HG02678 (cell line): Measurements from ENCODE around the gene ILK.

Source experiments
- ATAC-seq: cut with Tn5 transposase; IDR thresholded peaks from one replicate; pipeline ENCODE4 v1.9.1; 2021; ENCODE audit warnings: mild to moderate bottlenecking, moderate library complexity; ENCODE audit not compliant: unreplicated experiment

The ILK gene

GRCh38 chr11:6619004-6619745 lies 15.6 kb downstream of the ILK start, which contains the start of gene TPP1:
TPP1 (minus strand) TSS chr11:6619422; CDS start chr11:6619400, 22 bp downstream.
- ATAC-seq = peak; percentile 99

- no peak for ATAC-seq
These were observed 17.1 kb downstream of the ILK start for GRCh38 chr11:6620636-6621035.

- no peak for ATAC-seq
These were observed 18.2 kb downstream of the ILK start for GRCh38 chr11:6621711-6622211.

GRCh38 chr11:6622261-6623171 lies 18.9 kb downstream of the ILK start:
- no peak for ATAC-seq

DNA sequence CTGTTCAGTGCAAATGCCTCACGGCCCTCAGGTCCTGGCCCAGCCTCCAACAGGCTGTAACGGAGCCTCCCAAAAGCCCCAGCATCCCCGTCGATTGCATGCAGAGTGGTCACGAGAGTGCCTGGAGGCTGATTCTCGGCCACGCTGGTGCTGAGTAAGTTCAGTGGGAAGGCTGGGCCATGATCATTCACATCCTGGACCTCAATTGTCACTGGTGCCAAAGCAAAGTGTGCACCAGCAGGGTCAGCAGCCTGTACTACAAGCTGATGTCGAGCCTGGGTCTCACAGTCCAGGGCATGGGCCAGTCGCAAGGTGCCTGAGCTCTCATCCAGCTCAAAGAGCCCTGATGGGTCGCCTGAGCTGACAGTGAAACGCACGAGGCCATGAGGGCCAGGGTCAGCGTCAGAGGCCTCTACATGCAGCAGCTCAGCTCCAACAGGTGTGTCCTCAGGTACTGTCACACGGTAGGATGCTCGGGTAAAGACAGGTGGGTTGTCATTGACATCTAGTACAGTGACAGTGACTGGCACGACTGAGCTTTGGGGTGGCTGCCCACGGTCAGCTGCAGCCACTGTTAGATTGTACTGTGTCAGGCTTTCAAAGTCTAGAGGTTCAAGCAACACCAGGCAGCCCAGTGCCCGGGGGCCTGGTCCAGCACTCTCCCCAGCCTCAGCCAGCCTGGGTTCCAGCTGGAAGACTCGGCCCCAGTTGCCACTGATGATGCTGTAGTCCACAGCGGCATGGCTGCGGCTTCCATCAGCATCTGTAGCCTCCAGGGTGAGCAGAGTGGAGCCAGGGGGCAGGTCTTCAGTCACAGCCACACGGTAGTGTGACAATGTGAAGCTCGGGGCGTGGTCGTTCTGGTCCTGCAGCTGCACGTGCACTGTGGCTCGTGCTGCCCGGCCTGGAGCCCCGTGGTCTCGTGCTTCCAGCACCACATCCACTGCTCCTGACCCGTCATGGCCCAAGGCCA lies 20.1 kb downstream of the ILK start:
- no peak for ATAC-seq

GRCh38 chr11:6625156-6625831 lies 21.7 kb downstream of the ILK start:
- no peak for ATAC-seq

GRCh38 chr11:6625832-6626420 lies 22.4 kb downstream of the ILK start:
- ATAC-seq = no peak

- ATAC-seq = peak; percentile 2
These were observed 23.6 kb downstream of the ILK start for GRCh38 chr11:6626971-6627761.

GRCh38 chr11:6627762-6628241 lies 24.2 kb downstream of the ILK start:
- peak; percentile 80 for ATAC-seq

DNA sequence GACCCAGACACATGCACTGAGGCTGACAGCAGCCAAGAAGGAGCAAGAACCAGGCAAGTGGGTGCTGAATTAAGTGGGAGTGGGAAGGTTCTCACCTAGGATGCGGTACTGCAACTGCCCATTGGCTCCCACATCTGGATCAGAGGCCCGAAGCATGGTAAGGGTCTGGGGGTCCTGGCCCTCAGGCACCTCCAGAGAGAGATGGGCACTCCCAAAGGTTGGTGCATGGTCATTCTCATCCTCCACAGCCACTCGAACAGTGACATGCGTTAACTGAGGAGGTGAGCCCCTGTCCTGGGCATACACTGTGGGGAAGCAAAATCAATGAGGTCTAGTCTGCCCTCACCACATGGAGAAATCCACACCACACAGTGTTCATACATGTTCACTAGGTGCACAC lies 25.0 kb downstream of the ILK start:
- ATAC-seq = no peak

DNA sequence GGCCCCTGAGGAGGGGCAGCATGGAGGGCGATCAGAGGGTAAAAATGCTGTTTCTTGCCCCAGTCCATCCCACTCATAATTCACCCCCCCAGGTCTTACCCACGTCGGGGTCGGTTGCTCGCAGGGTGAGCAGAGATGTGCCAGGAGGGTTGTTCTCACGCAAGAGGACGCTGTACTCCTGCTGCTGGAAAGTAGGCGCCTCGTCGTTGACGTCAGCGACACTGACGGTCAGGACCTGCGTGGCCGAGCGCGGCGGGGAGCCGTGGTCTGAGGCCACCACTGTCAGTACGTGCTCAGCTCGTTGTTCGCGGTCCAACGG lies 26.0 kb downstream of the ILK start:
- no peak for ATAC-seq

GRCh38 chr11:6629892-6630631 lies 26.5 kb downstream of the ILK start:
- no peak for ATAC-seq

- ATAC-seq = no peak
These were observed 27.2 kb downstream of the ILK start for GRCh38 chr11:6630632-6631291.

- ATAC-seq = no peak
These were observed 27.9 kb downstream of the ILK start for GRCh38 chr11:6631361-6631890.

- ATAC-seq = no peak
These were observed 28.8 kb downstream of the ILK start for GRCh38 chr11:6632116-6633073.
